Left ventricle myocardium inferior (tissue), 1 donor: ENCODE data around the gene LIME1. TPM values are rescaled to one million over a fixed set of nuclear protein-coding genes. Genes with fewer than 3 reads are reported as not detected.

Experiments
- DNase-seq: peaks from one replicate; pipeline ENCODE4 v3.0.0-alpha.2; 2020
- H3K27ac ChIP-seq: fragments of 200-600 bp; replicated peaks from 2 replicates; pipeline ENCODE4 v1.8.0; 2021
- H3K27me3 ChIP-seq: fragments of 200-600 bp; 2 replicates; pipeline ENCODE4 v1.8.0; 2021; ENCODE audit warnings: low read depth
- H3K36me3 ChIP-seq: fragments of 200-600 bp; 2 replicates; pipeline ENCODE4 v1.8.0; 2021
- H3K4me1 ChIP-seq: fragments of 200-600 bp; 2 replicates; pipeline ENCODE4 v1.8.0; 2021
- H3K4me3 ChIP-seq: fragments of 200-600 bp; 2 replicates; pipeline ENCODE4 v1.8.0; 2021; ENCODE audit warnings: mild to moderate bottlenecking, moderate library complexity
- H3K9me3 ChIP-seq: fragments of 200-600 bp; replicated peaks from 2 replicates; pipeline ENCODE4 v1.8.0; 2021
- CTCF ChIP-seq: fragments of 200-600 bp; IDR thresholded peaks from 2 replicates; pipeline ENCODE4 v1.8.0; 2021; ENCODE audit warnings: antibody characterized with exemption, mild to moderate bottlenecking, borderline replicate concordance
- intact Hi-C: fragments of 100-400 bp; cut with micrococcal nuclease; formaldehyde crosslinking; loops from one replicate; pipeline ENCODE4 v1.11.0; 2022
- total RNA-seq: library from RNA; stranded (reverse); fragmentation: NEBNext Ultra II Directional; extraction: Animal tissue kit (Norgen Biotek cat#: 25700); gene quantifications from one replicate; pipeline ENCODE4 v1.2.1, GENCODE V29; 2021
- donor health status: DM: no; HTN: yes; CAD: no; lungs with severe emphysema.

LIME1 gene
- total RNA-seq, 1 donor from 2014 or later: 3.4 TPM

- intact Hi-C loops: no loop called here
- DNase-seq: no peak
- no peak for TF ChIP-seq CTCF
- Histone ChIP-seq H3K36me3 (peaks cover 9% of the 10 kb centered on the region), H3K27me3 (no peaks in the 10 kb centered on the region), H3K4me1 (peaks cover 60% of the 10 kb centered on the region), H3K27ac (no peak overlapping the region), H3K4me3 (no peak overlapping the region), H3K9me3 (no peaks in the 10 kb centered on the region)
Observed at GRCh38 chr20:63690003-63690897, 46.2 kb upstream of the LIME1 start.

- intact Hi-C loops: no loop called here
- no peak overlapping the region for H3K27ac ChIP-seq
- no peak for TF ChIP-seq CTCF
- peaks cover 60% of the 10 kb centered on the region for H3K4me1 ChIP-seq
- no peaks in the 10 kb centered on the region for H3K9me3 ChIP-seq
- H3K4me3 ChIP-seq: no peak overlapping the region
- peaks cover 9% of the 10 kb centered on the region for H3K36me3 ChIP-seq
- no peak for DNase-seq
- H3K27me3 ChIP-seq: no peaks in the 10 kb centered on the region
Observed at GRCh38 chr20:63690898-63691710, 45.4 kb upstream of the LIME1 start.

- H3K36me3 ChIP-seq: peaks cover 9% of the 10 kb centered on the region
- H3K27me3 ChIP-seq: no peaks in the 10 kb centered on the region
- no peak overlapping the region for H3K4me3 ChIP-seq
- no peak overlapping the region for H3K27ac ChIP-seq
- DNase-seq: no peak
- intact Hi-C loops: no loop called here
- TF ChIP-seq CTCF: no peak
- peaks cover 60% of the 10 kb centered on the region for H3K4me1 ChIP-seq
- H3K9me3 ChIP-seq: no peaks in the 10 kb centered on the region
Observed at GRCh38 chr20:63691711-63692435, 44.6 kb upstream of the LIME1 start.

GRCh38 chr20:63692436-63693082, 43.9 kb upstream of the LIME1 start:
- Histone ChIP-seq H3K27ac (peak overlapping the region; percentile 16), H3K27me3 (no peaks in the 10 kb centered on the region), H3K4me1 (peaks cover 60% of the 10 kb centered on the region), H3K9me3 (no peaks in the 10 kb centered on the region), H3K4me3 (no peak overlapping the region), H3K36me3 (peaks cover 9% of the 10 kb centered on the region)
- intact Hi-C loops: no loop called here
- DNase-seq: no peak
- no peak for TF ChIP-seq CTCF
